ENCODE results near the gene CBARP. TPM values are rescaled to one million over a fixed set of nuclear protein-coding genes. Genes with fewer than 3 reads are reported as not detected.

The CBARP gene
- total RNA-seq, 2 donors from 2014 or later, result 0.33 to 0.78 TPM

DNA sequence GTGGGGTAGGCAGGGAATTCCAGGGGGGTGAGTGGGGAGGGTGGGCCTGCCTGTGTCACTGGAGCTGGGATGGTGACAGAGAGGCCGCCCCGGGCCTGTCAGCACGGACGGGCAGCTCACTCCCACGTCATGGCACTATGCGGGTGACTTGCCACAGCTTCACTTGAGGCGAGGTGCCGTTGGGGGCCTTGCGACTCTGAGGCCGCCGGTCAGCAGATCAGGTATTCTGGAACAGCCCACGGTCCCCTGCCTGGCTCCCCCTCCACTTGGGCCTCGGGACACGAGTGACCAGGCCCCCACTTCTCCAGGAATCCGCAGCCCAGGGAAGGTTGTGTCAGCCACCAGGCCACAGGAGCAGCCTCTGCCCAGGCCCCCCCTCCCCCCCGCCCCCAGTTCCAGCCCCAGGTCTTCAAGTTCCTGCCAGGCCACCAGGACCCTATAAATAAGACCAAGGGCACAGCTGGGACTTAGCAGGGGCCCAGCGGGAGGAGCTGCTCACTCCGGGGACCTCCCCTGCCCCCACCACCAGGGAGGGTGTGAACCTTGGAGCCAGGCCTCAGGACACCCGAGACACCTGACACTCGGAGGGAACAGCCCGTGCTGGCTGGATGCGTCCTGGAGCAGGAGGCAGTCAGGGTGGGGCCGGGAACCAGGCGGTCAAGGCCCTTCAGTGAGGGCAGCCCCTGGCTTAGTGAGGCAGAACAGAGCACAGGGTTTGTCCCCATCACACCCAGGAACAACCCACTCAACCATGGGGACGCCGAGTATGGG, 7.9 kb upstream of the CBARP start:
- ATAC-seq, result no peak
- WGBS, 2 donors, result 44 to 80% methylated on average over 2 to 23 of the region's 26 CpGs
- peaks cover 68% of the 10 kb centered on the region for H3K4me1 ChIP-seq
- no peaks in the 10 kb centered on the region for H3K36me3 ChIP-seq (replicated peaks in 1 of 2; ENCODE audit: insufficient read depth in 1 of 2, low read depth in 2 of 2)
- intact Hi-C loops (cut with DNase I), result no loop called here
- peak overlapping the region; percentile 78 to 100 (median 89) for H3K27ac ChIP-seq
- TF ChIP-seq, protein P1, sequence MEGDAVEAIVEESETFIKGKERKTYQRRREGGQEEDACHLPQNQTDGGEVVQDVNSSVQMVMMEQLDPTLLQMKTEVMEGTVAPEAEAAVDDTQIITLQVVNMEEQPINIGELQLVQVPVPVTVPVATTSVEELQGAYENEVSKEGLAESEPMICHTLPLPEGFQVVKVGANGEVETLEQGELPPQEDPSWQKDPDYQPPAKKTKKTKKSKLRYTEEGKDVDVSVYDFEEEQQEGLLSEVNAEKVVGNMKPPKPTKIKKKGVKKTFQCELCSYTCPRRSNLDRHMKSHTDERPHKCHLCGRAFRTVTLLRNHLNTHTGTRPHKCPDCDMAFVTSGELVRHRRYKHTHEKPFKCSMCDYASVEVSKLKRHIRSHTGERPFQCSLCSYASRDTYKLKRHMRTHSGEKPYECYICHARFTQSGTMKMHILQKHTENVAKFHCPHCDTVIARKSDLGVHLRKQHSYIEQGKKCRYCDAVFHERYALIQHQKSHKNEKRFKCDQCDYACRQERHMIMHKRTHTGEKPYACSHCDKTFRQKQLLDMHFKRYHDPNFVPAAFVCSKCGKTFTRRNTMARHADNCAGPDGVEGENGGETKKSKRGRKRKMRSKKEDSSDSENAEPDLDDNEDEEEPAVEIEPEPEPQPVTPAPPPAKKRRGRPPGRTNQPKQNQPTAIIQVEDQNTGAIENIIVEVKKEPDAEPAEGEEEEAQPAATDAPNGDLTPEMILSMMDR (IDR thresholded peaks at IDR 0.05), result no peak
- peak in 2 of 3 donors; percentile 14 to 26 for TF ChIP-seq POLR2A (IDR thresholded peaks at IDR 0.05)
- H3K4me3 ChIP-seq, result no peak overlapping the region
- peak; percentile 63 to 90 (median 70) for DNase-seq
- H3K27me3 ChIP-seq, result no peaks in the 10 kb centered on the region
- no peaks in the 10 kb centered on the region for H3K9me3 ChIP-seq

DNA sequence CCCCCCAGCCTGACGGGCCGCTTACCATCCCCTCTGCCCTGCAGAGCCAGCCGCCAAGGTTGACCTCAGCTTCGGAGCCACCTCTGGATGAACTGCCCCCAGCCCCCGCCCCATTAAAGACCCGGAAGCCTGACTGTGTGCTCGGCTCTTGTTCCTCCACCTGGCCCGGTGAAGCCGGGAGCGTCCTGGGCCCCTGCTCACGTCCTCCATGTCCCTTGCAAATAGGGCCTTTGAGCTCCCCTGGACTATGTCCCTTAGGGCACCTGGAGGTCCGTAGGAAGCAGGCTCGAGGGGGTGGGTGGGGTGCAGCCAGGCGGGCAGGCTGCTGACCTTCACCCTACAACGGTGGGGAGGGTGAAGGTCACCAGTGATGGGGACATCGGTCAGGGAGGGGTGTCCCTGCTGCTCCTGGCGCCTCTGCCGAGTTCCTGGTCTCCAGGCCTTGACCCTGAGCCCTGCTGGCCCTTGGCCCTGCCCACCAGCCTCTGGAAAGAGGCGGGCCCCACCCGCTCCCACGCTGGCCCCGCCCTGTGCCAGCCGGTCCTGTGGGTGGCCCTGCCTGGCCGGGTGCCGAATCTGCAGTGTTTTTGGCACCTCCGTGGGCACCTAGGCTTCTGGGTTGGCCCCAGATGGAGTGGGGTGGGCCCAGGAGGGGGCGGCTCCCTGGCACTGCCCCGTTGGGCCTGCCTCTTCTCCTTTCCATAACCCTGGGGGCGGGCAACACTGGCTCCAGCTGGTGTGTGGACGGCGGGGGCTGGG, 7.1 kb upstream of the CBARP start:
- TF ChIP-seq, protein P1 (IDR thresholded peaks at IDR 0.05), result no peak
- no peak for TF ChIP-seq POLR2A (IDR thresholded peaks at IDR 0.05)
- intact Hi-C loops (cut with DNase I), result no loop called here
- 7 to 11% methylated on average over 3 to 31 of the region's 31 CpGs for WGBS, 2 donors
- peaks cover 76% of the 10 kb centered on the region for H3K4me1 ChIP-seq
- no peaks in the 10 kb centered on the region for H3K9me3 ChIP-seq
- no peaks in the 10 kb centered on the region for H3K27me3 ChIP-seq
- no peak for ATAC-seq
- no peak overlapping the region for H3K4me3 ChIP-seq
- DNase-seq, result peak; percentile 66 to 88 (median 70)
- peak overlapping the region; percentile 78 to 100 (median 89) for H3K27ac ChIP-seq
- H3K36me3 ChIP-seq (replicated peaks in 1 of 2; ENCODE audit: insufficient read depth in 1 of 2, low read depth in 2 of 2), result no peaks in the 10 kb centered on the region

DNA sequence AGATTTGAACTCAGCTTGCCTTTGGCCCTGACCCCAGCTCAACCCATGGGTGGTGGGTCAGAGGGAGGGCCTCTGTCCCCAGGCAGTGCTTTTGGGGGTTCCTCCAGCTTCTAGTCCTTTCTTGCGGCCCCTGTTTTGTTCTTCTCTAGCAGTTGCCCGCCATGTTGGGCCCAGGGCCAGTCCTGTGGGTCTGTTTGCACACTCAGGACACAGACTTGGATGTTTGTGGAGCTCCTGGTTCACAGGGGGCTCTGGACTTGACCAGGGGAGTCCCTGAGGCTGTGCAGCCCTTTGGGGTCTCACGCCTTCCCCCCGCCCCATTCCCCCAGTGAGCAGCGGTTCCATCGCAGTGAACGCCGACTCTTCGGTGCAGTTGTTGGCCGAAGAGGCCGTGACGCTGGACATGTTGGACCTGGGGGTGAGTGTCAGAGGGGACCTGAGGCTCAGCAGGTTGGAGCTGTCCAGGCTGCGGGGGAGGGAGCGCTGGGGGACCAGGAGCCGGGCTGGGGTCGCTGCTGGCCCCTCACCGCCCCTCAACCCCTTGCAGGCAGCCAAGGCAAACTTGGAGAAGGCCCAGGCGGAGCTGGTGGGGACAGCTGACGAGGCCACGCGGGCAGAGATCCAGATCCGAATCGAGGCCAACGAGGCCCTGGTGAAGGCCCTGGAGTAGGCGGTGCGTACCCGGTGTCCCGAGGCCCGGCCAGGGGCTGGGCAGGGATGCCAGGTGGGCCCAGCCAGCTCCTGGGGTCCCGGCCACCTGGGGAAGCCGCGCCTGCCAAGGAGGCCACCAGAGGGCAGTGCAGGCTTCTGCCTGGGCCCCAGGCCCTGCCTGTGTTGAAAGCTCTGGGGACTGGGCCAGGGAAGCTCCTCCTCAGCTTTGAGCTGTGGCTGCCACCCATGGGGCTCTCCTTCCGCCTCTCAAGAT, 6.2 kb upstream of the CBARP start:
- H3K36me3 ChIP-seq (replicated peaks in 1 of 2; ENCODE audit: insufficient read depth in 1 of 2, low read depth in 2 of 2), result no peaks in the 10 kb centered on the region
- 32 to 83% methylated on average over 9 to 28 of the region's 33 CpGs for WGBS, 2 donors
- DNase-seq, result peak; percentile 89 to 94 (median 92)
- H3K9me3 ChIP-seq, result no peaks in the 10 kb centered on the region
- H3K4me1 ChIP-seq, result peaks cover 78% of the 10 kb centered on the region
- H3K27ac ChIP-seq, result peak overlapping the region; percentile 78 to 100 (median 89)
- TF ChIP-seq, protein P1 (IDR thresholded peaks at IDR 0.05), result peak; percentile 91 to 98 (median 97)
- TF ChIP-seq POLR2A (IDR thresholded peaks at IDR 0.05), result peak in 1 of 3 donors; percentile 18
- intact Hi-C loops (cut with DNase I), result no loop called here
- no peak overlapping the region for H3K4me3 ChIP-seq
- peak; percentile 38 for ATAC-seq
- H3K27me3 ChIP-seq, result no peaks in the 10 kb centered on the region

DNA sequence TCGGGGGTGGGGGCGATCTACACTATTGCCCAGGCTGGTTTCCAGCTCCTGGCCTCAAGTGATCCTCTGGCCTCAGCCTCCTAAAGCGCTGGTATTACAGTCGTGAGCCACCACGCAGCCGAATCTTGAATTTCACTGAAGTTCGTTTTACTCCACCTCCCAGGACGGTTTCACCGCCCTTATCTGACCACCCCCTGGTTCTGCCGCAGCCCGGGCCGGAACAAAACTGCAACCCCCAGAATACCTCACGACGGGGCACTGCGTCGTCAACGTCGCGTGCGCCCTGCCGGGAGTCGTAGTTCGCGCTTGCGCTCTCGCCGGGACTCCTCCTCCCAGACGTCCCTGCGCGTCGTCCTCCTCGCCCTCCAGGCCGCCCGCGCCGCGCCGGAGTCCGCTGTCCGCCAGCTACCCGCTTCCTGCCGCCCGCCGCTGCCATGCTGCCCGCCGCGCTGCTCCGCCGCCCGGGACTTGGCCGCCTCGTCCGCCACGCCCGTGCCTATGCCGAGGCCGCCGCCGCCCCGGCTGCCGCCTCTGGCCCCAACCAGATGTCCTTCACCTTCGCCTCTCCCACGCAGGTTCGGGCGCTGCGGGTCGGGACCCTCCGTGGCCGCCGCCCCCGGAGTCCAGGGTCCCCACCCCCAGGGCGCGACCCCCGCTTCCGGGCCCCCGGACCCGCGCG, 3.8 kb upstream of the CBARP start, which contains the start of gene ATP5F1D:
Gene ATP5F1D (plus strand): TSS at position 335 of the 679 bp plus-strand sequence. CDS start 100 bp downstream, at position 435.
- Histone ChIP-seq H3K4me3 (peak within 1 kb of the TSS; percentile 39 to 85), H3K36me3 (replicated peaks in 1 of 2; ENCODE audit: insufficient read depth in 1 of 2, low read depth in 2 of 2) (no peaks in the 10 kb centered on the region), H3K27ac (peak within 1 kb of the TSS; percentile 78 to 100 (median 88)), H3K4me1 (peaks cover 76% of the 10 kb centered on the region), H3K9me3 (no peaks in the 10 kb centered on the region), H3K27me3 (no peaks in the 10 kb centered on the region)
- ATAC-seq (peak; percentile 75), DNase-seq (peak; percentile 95 to 97 (median 96))
- TF ChIP-seq, protein P1 (IDR thresholded peaks at IDR 0.05), result peak in 1 of 7 experiments; percentile 17
- peak; percentile 44 to 62 (median 59) for TF ChIP-seq POLR2A (IDR thresholded peaks at IDR 0.05)
- 0 to 1% methylated on average over 33 to 68 of the region's 79 CpGs for WGBS, 2 donors
- intact Hi-C loops (cut with DNase I), result no loop called here
